ENCODE measurements around the gene CCR2.

CCR2 gene

DNA sequence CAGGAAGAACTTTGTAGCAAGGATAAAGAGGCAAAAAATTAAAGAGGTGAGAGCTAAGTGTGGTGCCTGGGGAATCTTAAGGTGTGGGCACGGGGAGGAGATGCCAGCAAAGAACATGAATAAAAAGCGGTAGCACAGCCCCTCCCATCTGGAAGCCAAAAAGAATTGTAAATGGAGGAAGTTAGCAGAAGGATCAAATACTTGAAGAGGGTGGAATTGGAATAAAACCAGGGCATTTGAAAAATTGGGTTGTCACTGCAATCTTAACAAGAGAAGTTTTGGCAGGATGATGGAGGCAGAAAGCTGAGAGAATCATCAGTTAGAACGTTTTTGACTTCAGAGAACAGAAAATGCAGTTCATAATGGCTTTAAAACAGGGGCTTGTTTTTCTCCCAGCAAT lies 2.4 kb downstream of the CCR2 start:
- no peak for DNase-seq

DNA sequence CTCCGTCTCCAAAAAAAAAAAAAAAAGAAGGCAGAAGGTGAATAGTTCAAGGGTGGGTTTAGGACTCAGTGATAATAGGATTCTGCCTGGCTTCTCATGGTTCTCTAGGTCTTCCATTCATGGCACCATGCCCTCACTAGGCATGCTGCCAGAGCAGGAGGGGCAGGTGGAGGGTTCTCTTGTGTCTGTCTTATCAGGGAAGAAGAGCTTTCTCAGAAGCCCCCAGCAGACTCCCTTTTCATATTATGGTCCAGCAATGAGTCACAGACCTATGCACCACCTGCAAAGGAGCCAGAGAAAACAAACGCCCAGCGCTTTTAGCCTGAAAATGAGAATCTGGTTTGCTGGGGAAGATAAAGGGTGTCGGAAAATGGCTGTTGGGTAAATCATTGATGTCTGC lies 3.0 kb downstream of the CCR2 start:
- DNase-seq = no peak

DNA sequence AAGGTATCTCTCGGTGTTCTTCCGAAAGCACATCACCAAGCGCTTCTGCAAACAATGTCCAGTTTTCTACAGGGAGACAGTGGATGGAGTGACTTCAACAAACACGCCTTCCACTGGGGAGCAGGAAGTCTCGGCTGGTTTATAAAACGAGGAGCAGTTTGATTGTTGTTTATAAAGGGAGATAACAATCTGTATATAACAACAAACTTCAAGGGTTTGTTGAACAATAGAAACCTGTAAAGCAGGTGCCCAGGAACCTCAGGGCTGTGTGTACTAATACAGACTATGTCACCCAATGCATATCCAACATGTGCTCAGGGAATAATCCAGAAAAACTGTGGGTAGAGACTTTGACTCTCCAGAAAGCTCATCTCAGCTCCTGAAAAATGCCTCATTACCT lies 4.6 kb downstream of the CCR2 start:
- no peak for DNase-seq

DNA sequence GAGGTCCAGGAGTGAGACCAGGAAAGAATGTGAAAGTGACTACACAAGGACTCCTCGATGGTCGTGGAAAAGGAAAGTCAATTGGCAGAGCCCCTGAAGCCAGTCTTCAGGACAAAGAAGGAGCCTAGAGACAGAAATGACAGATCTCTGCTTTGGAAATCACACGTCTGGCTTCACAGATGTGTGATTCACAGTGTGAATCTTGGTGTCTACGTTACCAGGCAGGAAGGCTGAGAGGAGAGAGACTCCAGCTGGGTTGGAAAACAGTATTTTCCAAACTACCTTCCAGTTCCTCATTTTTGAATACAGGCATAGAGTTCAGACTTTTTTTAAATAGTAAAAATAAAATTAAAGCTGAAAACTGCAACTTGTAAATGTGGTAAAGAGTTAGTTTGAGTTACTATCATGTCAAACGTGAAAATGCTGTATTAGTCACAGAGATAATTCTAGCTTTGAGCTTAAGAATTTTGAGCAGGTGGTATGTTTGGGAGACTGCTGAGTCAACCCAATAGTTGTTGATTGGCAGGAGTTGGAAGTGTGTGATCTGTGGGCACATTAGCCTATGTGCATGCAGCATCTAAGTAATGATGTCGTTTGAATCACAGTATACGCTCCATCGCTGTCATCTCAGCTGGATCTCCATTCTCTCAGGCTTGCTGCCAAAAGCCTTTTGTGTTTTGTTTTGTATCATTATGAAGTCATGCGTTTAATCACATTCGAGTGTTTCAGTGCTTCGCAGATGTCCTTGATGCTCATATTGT lies 6.0 kb downstream of the CCR2 start:
- DNase-seq = no peak

DNA sequence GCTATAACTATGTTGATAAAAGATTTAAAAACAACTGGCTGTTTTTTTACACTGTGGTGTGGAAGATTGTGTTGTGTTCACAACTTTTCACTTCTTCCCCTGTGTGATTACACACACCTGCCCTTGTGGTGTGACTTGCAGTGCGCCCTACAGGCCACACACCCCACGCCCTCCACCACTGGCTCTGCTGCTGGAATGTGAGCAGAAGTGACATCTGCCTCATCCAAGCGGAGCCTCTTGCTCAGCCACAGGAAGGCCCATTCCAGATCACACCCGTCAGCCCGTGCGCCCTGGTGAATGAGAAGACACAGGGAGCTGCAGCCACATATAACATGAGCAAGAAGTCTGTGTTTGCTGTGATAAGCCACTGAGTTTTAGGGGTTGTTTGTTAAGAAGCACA lies 7.0 kb downstream of the CCR2 start:
- no peak for DNase-seq

DNA sequence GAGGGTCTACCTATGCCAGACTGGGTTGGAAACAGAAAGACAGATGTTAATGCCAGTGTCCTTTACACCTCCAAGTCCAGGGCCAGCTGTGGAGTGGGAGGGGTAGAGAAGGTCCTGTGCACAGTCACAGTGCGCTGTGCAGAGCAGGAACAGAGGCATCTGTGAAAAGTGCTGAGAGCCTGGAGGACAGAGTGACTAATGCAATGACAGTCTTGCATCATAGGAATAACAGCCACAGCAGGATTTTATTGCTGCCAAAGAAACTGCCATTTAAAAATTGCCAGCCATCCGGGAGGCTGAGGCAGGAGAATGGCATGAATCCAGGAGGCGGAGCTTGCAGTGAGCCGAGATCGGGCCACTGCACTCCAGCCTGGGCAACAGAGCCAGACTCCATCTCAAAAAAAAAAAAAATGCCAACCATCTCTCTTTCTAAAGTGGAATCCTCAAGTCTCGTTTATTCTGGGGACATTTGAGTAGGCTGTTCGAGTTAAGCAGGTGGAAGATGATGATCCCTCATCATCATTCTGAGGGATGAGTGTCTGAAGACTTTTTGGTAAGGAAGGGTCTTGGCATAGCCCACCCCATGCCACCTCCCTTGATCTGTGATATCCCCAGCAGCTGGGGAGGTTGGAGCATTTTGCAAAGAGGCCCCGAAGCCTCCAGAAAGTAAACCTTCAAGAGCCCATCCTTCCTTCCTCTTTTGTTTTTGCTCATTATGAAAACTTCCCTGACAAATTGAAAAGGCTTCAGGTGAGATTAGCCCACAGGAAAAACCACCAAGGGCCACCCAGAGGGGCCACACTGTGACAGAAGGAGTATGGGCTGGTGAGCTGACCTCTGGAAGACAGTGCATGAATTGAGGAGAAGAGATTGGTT lies 7.7 kb downstream of the CCR2 start:
- DNase-seq = no peak

DNA sequence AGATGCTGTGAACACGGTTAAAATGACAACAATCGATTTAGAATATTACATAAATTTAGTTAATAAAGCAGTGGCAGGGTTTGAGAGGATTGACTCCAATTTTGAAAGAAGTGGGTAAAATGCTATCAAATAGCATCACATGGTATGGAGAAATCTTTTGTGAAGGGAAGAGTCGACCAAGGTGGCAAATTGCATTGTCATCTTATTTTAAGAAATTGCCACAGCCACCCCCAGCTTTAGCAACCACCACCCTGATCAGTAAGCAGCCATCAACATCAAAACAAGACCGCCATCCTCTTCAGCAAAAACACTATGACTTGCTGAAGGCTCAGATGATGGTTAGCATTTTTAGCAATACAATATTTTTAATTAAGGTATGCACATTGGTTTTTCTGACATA lies 11.1 kb downstream of the CCR2 start:
- no peak for DNase-seq

DNA sequence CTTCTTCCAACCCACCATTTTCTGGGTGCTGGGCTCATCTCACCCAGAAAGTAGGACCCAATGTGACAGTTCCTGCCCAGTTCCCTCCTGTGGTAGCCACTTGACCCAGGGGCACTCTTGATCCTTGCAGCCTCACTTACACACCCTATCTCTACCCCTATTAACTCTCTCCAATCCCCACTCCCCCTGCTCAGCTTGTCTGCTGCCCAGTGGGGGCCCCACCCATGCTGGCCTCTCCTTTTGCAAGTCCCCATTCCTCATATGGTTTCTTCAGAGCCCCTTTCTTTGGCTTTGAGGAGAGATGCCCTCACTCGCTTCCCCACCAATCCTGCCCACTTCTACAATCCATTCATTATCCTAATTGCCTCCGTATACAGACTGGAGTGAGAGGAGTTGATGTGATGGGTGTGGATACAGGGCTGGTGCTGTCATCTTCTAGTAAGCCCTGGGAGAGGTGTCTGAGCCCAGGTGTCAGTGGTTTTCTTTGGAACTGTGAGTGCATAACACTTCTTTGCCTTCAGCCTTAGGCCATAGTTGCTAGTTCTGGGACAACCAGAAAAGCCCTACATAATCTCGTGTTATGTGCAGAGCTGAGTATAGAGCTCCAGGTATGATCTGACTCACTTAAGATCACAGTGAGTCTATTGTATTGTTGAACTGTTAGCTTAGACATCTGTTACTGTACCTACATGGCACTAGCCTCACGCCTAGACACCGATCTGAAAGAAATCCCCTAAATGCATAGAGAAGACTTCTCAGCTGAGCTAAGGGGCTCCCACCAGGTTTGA lies 12.0 kb downstream of the CCR2 start:
- no peak for DNase-seq

DNA sequence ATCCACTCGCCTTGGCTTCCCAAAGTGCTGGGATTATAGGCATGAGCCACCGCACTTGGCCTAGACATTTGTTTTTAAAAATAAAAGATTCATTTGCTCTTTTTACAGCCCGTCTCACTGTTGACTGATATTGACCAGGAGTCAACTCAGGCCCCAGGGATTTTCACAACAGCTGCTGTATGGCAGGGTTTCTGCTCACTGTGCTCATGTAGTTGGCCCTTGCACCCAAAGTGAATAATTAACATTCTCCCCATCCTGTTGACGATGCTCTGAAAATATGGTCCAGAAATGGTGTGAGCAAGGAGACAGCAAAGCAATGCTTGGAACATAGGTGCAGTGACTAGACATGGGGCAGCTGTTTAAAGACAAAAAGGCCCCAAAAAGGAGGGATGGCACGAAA lies 13.9 kb downstream of the CCR2 start:
- DNase-seq = no peak

DNA sequence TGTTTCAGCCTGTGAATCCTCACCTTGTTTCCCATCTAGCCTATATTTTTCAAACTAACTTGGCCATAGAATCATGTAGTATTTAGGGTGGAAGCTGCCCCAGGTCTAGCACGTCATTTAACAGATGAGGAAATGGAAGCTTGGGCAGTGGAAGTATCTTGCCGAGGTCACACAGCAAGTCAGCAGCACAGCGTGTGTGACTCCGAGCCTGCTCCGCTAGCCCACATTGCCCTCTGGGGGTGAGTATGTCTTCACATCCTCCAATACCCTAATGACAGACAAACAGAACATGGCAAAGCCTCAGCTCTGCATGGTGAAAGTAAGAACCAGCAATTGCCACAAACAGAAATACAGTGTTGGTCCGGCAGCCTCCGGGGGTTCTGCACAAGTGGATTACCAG lies 14.7 kb downstream of the CCR2 start:
- peak; percentile 88 for DNase-seq

DNA sequence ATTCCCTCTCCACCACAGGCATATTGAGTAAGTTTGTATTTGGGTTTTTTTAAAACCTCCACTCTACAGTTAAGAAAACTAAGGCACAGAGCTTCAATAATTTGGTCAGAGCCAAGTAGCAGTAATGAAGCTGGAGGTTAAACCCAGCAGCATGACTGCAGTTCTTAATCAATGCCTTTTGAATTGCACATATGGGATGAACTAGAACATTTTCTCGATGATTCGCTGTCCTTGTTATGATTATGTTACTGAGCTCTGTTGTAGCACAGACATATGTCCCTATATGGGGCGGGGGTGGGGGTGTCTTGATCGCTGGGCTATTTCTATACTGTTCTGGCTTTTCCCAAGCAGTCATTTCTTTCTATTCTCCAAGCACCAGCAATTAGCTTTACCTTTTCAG lies 15.2 kb downstream of the CCR2 start:
- DNase-seq = no peak

DNA sequence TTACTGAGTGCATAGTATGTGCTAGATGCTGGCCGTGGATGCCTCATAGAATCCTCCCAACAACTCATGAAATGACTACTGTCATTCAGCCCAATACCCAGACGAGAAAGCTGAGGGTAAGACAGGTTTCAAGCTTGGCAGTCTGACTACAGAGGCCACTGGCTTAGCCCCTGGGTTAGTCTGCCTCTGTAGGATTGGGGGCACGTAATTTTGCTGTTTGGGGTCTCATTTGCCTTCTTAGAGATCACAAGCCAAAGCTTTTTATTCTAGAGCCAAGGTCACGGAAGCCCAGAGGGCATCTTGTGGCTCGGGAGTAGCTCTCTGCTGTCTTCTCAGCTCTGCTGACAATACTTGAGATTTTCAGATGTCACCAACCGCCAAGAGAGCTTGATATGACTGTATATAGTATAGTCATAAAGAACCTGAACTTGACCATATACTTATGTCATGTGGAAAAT lies 15.8 kb downstream of the CCR2 start:
- DNase-seq = no peak

DNA sequence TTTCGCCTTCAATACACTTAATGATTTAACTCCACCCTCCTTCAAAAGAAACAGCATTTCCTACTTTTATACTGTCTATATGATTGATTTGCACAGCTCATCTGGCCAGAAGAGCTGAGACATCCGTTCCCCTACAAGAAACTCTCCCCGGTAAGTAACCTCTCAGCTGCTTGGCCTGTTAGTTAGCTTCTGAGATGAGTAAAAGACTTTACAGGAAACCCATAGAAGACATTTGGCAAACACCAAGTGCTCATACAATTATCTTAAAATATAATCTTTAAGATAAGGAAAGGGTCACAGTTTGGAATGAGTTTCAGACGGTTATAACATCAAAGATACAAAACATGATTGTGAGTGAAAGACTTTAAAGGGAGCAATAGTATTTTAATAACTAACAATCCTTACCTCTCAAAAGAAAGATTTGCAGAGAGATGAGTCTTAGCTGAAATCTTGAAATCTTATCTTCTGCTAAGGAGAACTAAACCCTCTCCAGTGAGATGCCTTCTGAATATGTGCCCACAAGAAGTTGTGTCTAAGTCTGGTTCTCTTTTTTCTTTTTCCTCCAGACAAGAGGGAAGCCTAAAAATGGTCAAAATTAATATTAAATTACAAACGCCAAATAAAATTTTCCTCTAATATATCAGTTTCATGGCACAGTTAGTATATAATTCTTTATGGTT lies 17.1 kb downstream of the CCR2 start, which contains the start of gene CCR5:
Gene CCR5, plus strand, starts transcription at position 108 of the 680 bp plus-strand sequence. CDS start 1,957 bp downstream, outside the sequence.
- DNase-seq = no peak

DNA sequence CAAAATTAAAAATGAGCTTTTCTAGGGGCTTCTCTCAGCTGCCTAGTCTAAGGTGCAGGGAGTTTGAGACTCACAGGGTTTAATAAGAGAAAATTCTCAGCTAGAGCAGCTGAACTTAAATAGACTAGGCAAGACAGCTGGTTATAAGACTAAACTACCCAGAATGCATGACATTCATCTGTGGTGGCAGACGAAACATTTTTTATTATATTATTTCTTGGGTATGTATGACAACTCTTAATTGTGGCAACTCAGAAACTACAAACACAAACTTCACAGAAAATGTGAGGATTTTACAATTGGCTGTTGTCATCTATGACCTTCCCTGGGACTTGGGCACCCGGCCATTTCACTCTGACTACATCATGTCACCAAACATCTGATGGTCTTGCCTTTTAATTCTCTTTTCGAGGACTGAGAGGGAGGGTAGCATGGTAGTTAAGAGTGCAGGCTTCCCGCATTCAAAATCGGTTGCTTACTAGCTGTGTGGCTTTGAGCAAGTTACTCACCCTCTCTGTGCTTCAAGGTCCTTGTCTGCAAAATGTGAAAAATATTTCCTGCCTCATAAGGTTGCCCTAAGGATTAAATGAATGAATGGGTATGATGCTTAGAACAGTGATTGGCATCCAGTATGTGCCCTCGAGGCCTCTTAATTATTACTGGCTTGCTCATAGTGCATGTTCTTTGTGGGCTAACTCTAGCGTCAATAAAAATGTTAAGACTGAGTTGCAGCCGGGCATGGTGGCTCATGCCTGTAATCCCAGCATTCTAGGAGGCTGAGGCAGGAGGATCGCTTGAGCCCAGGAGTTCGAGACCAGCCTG lies 17.8 kb downstream of the CCR2 start:
- DNase-seq = no peak

DNA sequence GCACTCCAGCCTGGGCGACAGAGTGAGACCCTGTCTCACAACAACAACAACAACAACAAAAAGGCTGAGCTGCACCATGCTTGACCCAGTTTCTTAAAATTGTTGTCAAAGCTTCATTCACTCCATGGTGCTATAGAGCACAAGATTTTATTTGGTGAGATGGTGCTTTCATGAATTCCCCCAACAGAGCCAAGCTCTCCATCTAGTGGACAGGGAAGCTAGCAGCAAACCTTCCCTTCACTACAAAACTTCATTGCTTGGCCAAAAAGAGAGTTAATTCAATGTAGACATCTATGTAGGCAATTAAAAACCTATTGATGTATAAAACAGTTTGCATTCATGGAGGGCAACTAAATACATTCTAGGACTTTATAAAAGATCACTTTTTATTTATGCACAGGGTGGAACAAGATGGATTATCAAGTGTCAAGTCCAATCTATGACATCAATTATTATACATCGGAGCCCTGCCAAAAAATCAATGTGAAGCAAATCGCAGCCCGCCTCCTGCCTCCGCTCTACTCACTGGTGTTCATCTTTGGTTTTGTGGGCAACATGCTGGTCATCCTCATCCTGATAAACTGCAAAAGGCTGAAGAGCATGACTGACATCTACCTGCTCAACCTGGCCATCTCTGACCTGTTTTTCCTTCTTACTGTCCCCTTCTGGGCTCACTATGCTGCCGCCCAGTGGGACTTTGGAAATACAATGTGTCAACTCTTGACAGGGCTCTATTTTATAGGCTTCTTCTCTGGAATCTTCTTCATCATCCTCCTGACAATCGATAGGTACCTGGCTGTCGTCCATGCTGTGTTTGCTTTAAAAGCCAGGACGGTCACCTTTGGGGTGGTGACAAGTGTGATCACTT lies 18.8 kb downstream of the CCR2 start:
- peak; percentile 43 for DNase-seq

DNA sequence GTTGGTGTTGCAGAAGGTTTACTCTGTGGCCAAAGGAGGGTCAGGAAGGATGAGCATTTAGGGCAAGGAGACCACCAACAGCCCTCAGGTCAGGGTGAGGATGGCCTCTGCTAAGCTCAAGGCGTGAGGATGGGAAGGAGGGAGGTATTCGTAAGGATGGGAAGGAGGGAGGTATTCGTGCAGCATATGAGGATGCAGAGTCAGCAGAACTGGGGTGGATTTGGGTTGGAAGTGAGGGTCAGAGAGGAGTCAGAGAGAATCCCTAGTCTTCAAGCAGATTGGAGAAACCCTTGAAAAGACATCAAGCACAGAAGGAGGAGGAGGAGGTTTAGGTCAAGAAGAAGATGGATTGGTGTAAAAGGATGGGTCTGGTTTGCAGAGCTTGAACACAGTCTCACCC lies 20.8 kb downstream of the CCR2 start:
- no peak for DNase-seq

DNA sequence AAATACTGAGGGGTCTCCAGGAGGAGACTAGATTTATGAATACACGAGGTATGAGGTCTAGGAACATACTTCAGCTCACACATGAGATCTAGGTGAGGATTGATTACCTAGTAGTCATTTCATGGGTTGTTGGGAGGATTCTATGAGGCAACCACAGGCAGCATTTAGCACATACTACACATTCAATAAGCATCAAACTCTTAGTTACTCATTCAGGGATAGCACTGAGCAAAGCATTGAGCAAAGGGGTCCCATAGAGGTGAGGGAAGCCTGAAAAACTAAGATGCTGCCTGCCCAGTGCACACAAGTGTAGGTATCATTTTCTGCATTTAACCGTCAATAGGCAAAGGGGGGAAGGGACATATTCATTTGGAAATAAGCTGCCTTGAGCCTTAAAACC lies 21.3 kb downstream of the CCR2 start:
- no peak for DNase-seq

DNA sequence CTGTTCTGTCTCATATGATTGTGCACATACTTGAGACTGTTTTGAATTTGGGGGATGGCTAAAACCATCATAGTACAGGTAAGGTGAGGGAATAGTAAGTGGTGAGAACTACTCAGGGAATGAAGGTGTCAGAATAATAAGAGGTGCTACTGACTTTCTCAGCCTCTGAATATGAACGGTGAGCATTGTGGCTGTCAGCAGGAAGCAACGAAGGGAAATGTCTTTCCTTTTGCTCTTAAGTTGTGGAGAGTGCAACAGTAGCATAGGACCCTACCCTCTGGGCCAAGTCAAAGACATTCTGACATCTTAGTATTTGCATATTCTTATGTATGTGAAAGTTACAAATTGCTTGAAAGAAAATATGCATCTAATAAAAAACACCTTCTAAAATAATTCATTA lies 21.9 kb downstream of the CCR2 start:
- DNase-seq = peak; percentile 59

DNA sequence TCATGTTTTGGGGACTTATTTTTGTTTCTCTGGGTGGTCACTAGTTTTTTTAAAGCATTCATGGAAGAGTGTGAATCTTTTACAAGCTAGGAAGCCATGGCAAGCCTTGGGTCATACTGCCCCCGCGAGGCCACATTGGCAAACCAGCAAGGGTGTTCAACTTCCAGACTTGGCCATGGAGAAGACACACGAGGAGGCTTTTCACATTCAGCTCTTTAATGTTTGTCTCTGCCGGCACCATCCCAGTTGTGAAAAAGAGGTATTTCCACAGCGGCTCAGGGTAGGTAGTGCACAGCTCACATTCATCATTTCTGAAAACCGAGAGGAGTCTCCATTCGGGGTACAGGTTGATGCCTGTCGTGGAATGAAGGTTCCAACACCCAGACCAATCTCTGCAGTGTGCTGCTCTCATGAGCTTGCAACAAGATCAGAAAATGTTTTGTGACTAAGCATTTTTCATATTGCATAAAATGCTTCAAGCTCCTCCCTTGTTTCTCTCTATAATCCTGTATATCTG lies 24.6 kb downstream of the CCR2 start:
- peak; percentile 66 for DNase-seq

DNA sequence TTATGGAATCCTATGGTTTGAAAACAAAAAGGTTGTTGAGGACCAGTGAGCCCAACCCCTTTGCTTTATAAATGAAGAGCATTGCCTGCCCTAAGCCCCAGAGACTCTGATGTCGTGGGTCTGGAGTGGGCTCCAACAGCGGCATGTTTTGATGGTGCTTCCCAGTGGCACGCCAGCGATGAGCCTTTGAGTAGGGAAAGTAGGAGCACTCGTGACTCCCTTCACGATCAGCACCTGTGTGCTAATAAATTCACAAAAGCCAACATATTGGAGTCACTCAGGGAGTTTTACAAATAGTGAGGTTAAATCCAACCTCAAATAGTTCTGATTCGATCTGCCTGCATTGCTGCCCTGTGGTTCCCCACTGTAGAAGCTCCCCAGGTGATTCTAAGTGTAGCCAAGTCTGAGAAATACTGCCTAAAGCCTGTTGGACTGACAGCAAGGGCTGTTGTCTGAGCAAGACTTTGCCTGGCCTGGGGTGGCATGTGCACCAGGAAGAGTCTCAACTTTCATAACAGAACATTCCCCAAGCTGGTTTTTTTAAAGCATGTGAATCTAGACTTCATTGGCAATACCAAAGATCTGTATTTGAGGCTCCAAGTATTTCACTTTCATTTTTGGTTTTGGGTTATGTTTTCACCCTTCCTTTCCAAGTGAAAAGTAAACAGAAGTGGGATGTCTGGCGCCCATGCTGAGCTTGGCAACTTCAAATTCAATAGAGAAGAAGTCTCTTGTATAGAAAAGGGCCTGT lies 26.7 kb downstream of the CCR2 start:
- DNase-seq = no peak

All from GDM1 (cell line).